NCI-H1930 (cell line): Measurements from ENCODE around the gene HEBP2.

Source experiments
- DNase-seq, 2 experiments: peaks; one replicate each; lab custom pipeline; 2025; lab: John Stamatoyannopoulos, UW

Gene HEBP2

DNA sequence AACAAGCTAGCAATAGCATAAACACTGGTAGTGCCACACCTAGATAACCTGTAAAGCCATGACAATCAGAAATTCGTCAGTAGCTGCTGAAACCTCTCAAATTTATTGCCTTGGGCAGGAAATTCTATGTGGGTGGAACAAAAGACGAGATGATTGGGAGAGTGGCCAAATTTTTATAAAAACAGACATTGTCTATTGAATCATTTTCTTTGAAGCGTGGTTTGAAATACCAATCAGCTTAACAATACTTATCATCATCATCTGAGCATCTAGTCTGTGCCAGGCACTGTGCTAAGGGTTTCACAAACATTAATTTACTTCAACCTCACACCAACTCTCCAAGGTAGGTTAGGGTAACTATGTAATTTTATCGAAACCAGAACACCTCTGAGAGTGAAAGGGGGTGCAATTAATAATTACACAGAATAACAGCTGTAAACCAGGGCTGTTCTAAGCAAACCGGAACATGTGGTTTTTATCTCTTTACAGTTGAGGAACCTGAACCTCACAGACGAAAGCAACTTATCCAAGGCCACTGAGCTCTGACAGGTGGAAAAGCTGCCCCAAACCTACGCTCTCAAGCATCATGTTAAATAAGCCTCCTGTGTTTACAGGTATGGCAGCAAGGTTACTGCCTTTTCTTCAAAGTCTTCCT is 51.9 kb downstream of the HEBP2 start:
- no peak for DNase-seq

DNA sequence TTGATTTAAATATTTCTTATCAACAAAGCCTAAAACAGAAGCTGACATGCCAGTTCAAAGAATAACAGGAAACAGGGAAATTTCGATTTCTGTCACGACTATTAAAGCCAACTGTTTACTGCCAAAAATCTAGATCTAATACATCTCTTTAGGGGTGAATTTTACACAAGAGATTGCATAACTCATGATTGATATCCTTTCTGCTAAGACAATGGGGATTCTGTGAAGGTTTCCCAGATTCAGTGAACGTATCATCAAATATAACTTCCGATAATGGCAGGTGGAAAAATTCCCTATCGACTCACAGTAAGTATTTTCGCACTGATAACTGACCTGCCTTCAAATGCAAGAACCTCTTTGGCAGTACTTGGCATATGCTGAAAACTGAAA is 52.4 kb downstream of the HEBP2 start:
- no peak for DNase-seq

DNA sequence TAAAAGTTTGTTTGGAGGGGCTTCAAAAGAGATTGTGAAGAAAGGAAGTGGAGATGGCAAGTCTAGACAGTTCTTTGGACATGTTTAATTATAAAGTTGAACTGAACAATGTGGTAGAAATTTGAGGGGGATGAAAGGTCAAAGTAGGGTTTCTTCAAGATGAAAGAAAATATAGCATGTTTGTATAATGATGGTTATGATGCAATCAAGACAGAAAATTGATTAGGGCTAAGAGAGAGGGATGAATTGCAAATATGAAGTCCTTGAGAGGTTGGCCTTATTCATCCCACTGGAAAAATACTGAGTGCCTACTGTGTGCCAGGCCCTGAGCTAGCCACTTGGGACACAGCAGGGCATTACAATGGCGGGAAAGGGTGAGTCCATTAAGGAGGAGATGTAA is 57.6 kb downstream of the HEBP2 start:
- no peak for DNase-seq

DNA sequence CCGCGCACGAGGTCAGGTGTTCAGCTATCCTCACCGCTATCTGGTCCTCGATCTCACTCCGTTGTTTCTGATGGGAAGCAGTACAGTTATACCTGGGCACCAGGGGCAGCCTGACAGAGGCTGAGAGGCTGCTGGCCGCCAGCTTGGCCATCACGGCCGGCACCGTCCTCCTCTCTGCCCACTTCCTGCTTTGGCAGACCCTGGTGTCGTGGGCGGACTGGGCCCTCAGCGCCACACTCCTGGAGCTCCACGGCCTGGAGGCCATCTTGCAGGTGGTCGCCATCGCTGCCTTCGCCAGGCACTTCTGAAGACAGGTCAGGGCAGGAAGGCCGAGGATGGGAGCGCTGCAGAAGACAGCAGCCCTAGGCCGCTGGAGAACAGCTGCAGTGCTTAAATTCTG is 60.1 kb downstream of the HEBP2 start:
- DNase-seq, result no peak

DNA sequence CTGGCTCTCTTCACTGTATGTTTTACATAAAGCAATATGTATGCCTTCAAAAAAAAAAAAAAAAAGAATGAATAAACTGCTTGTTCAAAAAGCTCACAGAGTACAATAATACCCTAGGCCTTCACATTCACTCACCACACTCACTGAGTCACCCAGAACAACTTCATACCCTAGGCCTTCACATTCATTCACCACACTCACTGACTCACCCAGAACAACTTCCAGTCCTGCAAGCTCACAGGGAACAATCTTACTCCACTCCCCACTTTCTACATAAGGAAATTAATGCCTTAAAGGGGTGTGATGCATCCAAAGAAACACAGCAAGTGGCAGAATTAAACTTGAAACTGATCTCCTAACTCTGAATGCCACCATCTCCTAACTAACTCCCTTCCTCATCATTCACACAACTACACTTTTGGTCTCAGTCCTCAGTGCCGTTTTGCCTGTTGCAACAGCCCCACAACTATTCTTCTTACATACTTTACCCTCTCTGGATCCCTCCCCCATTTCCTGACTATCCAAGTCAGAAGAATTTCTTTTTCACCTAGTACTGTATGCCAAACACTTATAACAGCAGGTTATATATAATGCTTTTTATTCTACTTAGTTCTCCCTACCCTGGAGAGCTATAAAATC is 61.1 kb downstream of the HEBP2 start:
- no peak for DNase-seq

DNA sequence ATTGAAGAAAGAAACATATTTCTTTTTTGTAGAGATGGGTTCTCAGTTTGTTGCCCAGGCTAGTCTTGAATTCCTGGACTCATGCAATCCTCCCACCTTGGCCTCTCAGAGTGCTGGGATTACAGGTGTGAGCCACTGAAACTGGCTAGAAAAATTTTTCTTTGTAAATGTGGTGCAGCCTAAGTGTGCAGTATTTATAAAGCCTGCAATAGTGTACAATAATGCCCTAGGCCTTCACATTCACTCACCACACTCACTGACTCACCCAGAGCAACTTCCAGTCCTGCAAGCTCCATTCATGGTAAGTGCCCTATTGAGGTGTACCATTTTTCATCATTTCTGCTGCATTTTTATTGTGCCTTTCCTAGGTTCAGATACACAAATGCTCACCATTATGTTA is 63.9 kb downstream of the HEBP2 start:
- no peak for DNase-seq

DNA sequence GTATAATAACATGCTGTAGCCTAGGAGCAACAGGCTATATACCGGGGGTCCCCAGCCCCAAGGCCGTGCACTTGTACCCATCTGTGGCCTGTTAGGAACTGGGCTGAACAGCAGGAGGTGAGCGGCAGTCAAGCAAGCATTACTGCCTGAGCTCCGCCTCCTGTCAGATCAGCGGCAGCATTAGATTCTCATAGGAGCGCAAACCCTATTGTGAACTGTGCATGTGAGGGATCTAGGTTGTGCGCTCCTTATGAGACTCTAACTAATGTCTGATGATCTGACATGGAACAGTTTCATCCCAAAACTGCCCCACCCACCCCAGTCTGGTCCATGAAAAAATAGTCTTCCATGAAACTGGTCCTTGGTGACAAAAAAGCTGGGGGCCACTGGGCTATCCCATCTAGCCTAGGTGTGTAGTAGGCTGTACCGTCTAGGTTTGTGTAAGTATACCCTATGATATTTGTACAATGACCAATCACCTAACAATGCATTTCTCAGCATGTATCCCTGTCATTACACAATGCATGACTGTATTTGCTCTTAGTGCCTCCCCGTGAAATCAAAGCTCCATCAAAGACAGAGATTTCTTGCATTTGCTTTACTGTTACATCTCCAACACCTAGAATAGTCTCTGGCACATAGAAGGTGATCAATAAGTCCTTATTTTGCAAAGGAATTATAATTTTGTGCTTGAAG is 64.4 kb downstream of the HEBP2 start:
- no peak for DNase-seq
